ENCODE data around the gene MAP2K1. TPM values are rescaled to one million over a fixed set of nuclear protein-coding genes. Genes with fewer than 3 reads are reported as not detected.
A peak's percentile ranks its signal among the peaks of the same experiment; 100 is the strongest.

The MAP2K1 gene

GRCh38 chr15:66535056-66535455, 148.3 kb downstream of the MAP2K1 start:
- H3K14ac ChIP-seq (ENCODE audit: low read length in 2 of 2): no peak overlapping the region

More at GRCh38 chr15:66535056-66535455, 148.3 kb downstream of the MAP2K1 start:
- no peak overlapping the region for H2AK5ac ChIP-seq (ENCODE audit: low read length, severe bottlenecking)
- 99% methylated on average over 9 of the region's 9 CpGs for WGBS
- no peak overlapping the region for H3K4me2 ChIP-seq (ENCODE audit: low read length, poor library complexity, severe bottlenecking)
- no peak overlapping the region for H2AFZ ChIP-seq (ENCODE audit: low read depth, low read length)
- H3K4ac ChIP-seq (ENCODE audit: low read depth in 1 of 2, low read length in 2 of 2): no peak overlapping the region
- H3K9me3 ChIP-seq (ENCODE audit: control insufficient read depth, low read length): no peaks in the 10 kb centered on the region
- H2BK120ac ChIP-seq (ENCODE audit: low read depth, low read length): no peak overlapping the region
- no peak overlapping the region for H2BK12ac ChIP-seq (ENCODE audit: low read length in 2 of 2)
- no peak overlapping the region for H3K23ac ChIP-seq (ENCODE audit: low read length in 2 of 2)
- no peaks in the 10 kb centered on the region for H3K79me1 ChIP-seq (replicated peaks; ENCODE audit: low read length, poor library complexity, severe bottlenecking)
- no peak overlapping the region for H3K4me3 ChIP-seq (ENCODE audit: insufficient read depth in 1 of 2, low read depth in 1 of 2, low read length in 2 of 2)
- no peak overlapping the region for H2BK5ac ChIP-seq (ENCODE audit: low read depth, low read length, poor library complexity, severe bottlenecking)
- H2BK15ac ChIP-seq (ENCODE audit: low read depth, poor library complexity, severe bottlenecking): no peak overlapping the region
- no peak for DNase-seq
- no peak overlapping the region for H3K18ac ChIP-seq (ENCODE audit: low read depth in 1 of 2, low read length in 2 of 2)
- H4K8ac ChIP-seq (ENCODE audit: low read length): no peak overlapping the region
- no peak overlapping the region for H4K91ac ChIP-seq (ENCODE audit: low read length)
- H3K4me1 ChIP-seq (ENCODE audit: control insufficient read depth, insufficient read depth, low read depth, low read length): no peaks in the 10 kb centered on the region
- H3K36me3 ChIP-seq (ENCODE audit: control insufficient read depth in 1 of 2, insufficient read depth in 2 of 2, low read depth in 1 of 2, low read length in 2 of 2): peaks cover 8 to 52% of the 10 kb centered on the region in 2 experiments
- no peak overlapping the region for H3K9ac ChIP-seq (ENCODE audit: low read length)
- H3K27ac ChIP-seq (ENCODE audit: low read length, poor library complexity, severe bottlenecking): no peak overlapping the region
- no peaks in the 10 kb centered on the region for H3K27me3 ChIP-seq (ENCODE audit: control insufficient read depth in 1 of 2, insufficient read depth in 1 of 2, low read length in 2 of 2)

Small RNAs within 50 kb of the gene (small RNA-seq; reads per million reads assigned to genes)
- gene ATP5MFP6 (ENCODE audit: low read depth): not detected
- not detected for gene MIR4512 (ENCODE audit: low read depth)
- gene RF00019 (ENCODE audit: low read depth): not detected
- gene RF01159 (ENCODE audit: low read depth): not detected
- 25.6 reads per million, percentile 88 among the genes with 10 or more reads in this experiment for gene SCARNA14 (ENCODE audit: low read depth)
- not detected for gene SNORD16 (ENCODE audit: low read depth)
- gene SNORD18A (ENCODE audit: low read depth): not detected
- gene SNORD18B (ENCODE audit: low read depth): not detected
- gene SNORD18C (ENCODE audit: low read depth): not detected

Data from mesenchymal stem cell (in vitro differentiated cells and primary cell).